ENCODE data around the gene UNC13A.

- TF ChIP-seq CTCF (IDR thresholded peaks at IDR 0.05), result peak; percentile 70
- no peak for TF ChIP-seq ZFX (IDR thresholded peaks at IDR 0.05; ENCODE audit: borderline replicate concordance)
These were observed 37.4 kb upstream of the UNC13A start for GRCh38 chr19:17725422-17726078.

All from 22Rv1 (cell line).